ENCODE data around the gene WDR6. TPM values are rescaled to one million over a fixed set of nuclear protein-coding genes. Genes with fewer than 3 reads are reported as not detected.

WDR6 gene
- total RNA-seq, 2 donors from 2014 or later, result 140 to 173 TPM

DNA sequence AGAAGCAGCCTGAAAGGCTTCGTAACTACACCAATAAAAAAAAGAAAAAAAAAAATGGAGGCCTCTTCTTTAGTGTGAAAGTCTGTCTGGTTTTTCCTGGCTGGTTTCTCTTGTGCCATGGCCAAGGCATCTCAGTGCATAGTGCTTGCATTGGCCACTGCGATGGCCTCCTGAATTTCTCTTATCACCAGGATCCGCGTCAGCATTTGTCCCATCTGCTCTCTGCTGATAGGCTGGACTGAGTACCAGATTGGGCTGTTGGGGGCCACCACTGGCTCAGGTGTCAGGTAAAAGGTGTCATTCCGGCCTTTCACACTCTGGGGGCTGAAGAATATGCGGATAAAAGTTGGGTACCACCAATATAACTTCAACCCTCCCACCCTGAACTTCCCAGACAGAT, 23.1 kb downstream of the WDR6 start:
- H3K9me3 Mint-ChIP-seq, result no peaks in the 10 kb centered on the region
- H3K27ac Mint-ChIP-seq, result peak overlapping the region; percentile 44 to 60
- ATAC-seq, result no peak

DNA sequence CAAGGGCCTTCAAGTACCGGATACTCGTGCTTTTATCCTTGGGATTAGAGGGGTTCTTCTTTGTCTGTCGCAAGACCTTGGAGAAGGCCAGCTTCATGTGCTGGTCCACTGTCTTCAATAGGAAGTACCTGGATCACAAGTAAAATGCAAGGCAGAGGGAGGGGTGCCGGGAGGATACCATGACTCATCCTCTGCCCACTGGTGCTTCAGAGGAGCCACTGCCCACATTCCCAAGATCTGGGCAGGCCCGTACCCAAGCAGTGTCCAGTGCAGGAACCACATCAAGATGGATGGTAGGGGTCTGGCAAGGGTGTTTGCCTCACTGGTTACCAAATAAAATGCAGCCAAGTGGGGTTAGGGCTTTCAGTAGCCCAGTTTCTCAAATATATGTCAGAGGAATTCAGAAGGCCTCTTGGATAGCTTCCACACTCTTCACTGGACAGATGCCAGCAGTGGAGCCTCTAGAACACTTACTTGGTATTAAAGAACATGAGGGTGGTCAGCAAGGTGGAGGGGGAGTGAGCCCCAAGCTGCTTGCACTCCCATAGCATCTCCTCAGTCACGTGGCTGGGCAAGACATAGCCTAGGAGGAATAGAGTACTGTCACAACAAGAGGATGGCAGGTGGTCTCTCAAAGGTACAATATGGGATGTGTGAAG, 25.6 kb downstream of the WDR6 start:
- Mint-ChIP-seq H3K27ac (no peak overlapping the region), H3K36me3 (peaks cover 16 to 23% of the 10 kb centered on the region in 2 donors), H3K9me3 (no peaks in the 10 kb centered on the region)
- ATAC-seq (no peak), DNase-seq (ENCODE audit: low spot score in 2 of 2) (no peak)

More for the DNA sequence above, 23.1 kb downstream of the WDR6 start:
- H3K36me3 Mint-ChIP-seq, result peaks cover 41 to 47% of the 10 kb centered on the region in 2 donors
- no peak for DNase-seq (ENCODE audit: low spot score in 2 of 2)

DNA sequence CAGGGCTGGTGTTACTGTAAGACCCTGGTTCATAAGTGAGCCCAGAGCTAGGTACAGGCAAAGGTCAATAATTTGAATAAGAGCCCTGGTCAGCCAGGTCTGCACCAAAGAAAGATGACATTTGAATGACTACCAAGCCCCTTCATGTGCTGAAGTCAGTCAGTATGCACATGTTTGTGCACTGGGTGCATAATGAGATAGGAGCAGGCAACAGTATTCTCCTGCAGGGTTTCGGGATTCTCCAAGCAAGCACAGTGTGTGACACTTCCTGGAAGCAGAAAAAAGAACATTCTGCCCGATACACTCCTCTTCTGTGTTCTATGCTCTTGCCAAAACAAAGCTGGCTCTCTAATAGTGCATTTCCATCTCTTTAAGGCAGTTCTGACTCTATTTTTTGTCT, 27.5 kb downstream of the WDR6 start:
- ATAC-seq (no peak), DNase-seq (ENCODE audit: low spot score in 2 of 2) (no peak)
- no peaks in the 10 kb centered on the region for H3K9me3 Mint-ChIP-seq
- H3K27ac Mint-ChIP-seq, result peak overlapping the region in 1 of 2 donors; percentile 66
- H3K36me3 Mint-ChIP-seq, result peaks cover 0 to 6% of the 10 kb centered on the region in 2 donors

DNA sequence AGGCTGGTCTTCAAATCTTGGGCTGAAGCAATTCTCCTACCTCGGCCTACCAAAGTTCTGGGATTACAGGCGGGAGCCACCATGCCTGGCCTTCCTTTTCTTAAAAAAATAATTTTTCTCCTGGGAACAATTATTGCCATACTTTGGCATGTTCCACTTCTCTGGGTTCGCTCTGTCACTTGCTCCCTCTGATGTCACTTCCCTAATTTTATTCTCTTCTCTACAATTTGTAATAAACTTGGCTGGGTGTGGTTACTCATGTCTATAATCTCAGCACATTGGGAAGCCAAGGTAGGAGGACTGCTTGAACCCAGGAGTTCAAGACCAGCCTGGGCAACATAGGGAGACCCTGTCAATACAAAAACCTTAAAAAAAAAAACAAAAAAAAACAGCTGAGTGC, 28.1 kb downstream of the WDR6 start:
- Mint-ChIP-seq H3K36me3 (peaks cover 0 to 6% of the 10 kb centered on the region in 2 donors), H3K27ac (peak overlapping the region; percentile 38 to 66), H3K9me3 (no peaks in the 10 kb centered on the region)
- no peak for DNase-seq (ENCODE audit: low spot score in 2 of 2)
- ATAC-seq, result no peak

DNA sequence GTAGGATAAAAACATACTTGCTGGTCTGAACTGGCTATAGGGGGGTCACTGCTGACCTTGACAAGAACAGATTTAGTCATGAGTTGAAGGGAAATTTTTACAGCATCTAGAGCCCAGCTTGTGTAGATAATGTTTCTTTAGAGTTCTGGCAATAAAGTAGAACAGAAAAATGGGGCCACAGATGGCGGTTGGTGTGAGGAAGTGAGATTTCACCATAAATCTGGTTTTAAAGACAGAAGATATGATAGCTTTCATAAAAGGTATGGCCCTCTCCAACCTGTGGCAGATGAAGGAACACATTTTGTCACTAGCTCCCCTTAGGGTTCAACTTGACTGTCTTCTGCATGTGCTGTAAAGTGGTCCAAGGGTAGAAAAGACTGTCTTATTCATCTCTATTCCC, 46.4 kb downstream of the WDR6 start:
- Mint-ChIP-seq H3K9me3 (no peaks in the 10 kb centered on the region), H3K27ac (no peak overlapping the region), H3K36me3 (peaks cover 14 to 15% of the 10 kb centered on the region in 2 donors)
- DNase-seq (ENCODE audit: low spot score in 2 of 2) (no peak), ATAC-seq (no peak)

DNA sequence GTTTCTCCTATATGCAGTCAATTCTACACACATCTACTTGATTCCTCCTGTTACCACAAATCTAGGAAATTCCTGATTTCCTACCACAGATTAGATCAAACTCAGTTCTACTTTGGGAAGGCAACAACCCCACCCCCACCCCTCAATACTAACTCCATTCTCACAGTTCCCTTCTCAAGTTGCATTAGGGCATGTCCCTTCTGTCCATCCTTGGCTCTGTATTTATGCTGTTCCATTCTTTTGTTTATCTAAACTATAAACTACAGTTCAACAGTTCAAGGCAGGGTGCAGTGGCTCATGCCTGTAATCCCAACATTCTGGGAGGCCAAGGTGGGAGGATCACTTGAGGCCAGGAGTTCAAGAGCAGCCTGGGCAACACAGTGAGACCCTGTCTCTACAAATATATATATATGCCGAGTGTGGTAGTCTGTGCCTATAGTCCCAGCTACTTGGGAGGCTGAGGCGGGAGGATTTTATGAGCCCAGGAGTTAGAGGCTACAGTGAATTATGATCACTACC, 47.2 kb downstream of the WDR6 start:
- H3K27ac Mint-ChIP-seq, result no peak overlapping the region
- ATAC-seq (no peak), DNase-seq (ENCODE audit: low spot score in 2 of 2) (no peak)
- H3K36me3 Mint-ChIP-seq, result peaks cover 14 to 15% of the 10 kb centered on the region in 2 donors
- no peaks in the 10 kb centered on the region for H3K9me3 Mint-ChIP-seq

DNA sequence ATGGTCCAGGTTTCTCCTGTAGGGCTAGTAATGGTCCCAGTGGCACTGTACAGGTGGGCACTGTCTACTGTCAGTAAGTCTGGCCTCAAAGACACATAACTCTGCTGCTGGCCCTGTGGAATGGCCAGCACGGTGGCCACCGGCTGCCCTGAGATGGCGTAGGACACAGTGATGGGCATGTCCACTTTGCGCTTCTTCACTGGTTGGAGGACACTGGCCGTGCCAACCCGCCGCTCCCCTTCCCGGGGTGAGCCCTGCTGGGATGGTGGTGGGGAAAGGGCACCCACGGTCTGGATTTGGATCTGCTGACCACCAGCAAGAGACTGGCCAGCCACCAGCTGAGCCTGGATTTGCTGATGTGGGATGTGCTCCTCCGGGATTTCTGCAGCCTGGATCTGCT, 50.1 kb downstream of the WDR6 start:
- Mint-ChIP-seq H3K9me3 (no peaks in the 10 kb centered on the region), H3K36me3 (peaks cover 8 to 18% of the 10 kb centered on the region in 2 donors), H3K27ac (no peak overlapping the region)
- no peak for DNase-seq (ENCODE audit: low spot score in 2 of 2)
- ATAC-seq, result no peak

DNA sequence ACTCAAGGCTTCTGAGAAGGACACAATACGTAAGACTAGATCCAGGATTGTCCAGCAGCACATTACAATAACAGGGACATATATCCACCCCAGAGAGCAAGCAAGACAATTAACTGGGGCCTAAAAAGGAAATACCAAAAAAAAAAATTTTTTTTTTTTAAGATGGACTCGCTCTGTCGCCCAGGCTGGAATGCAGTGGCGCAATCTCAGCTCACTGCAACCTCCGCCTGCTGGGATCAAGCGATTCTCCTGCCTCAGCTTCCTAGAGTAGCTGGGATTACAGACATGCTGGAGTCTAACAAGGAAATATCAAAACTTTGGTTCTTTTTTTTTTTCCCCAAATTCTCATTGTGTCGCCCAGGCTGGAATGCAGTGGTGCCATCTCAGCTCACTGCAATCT, 50.8 kb downstream of the WDR6 start:
- DNase-seq (ENCODE audit: low spot score in 2 of 2), result no peak
- peaks cover 8 to 18% of the 10 kb centered on the region in 2 donors for H3K36me3 Mint-ChIP-seq
- ATAC-seq, result no peak

More for the DNA sequence above, 50.8 kb downstream of the WDR6 start:
- Mint-ChIP-seq H3K9me3 (no peaks in the 10 kb centered on the region), H3K27ac (no peak overlapping the region)

Other genes with a start within 250 kb of the WDR6 start
- gene PRKAR2A, start 159.5 kb upstream of the WDR6 start, total RNA-seq, result 10 to 100 TPM; 13.9 to 25.6 TPM
- gene SLC25A20, start 108.5 kb upstream of the WDR6 start, total RNA-seq, result 10 to 100 TPM; 18.3 to 20.5 TPM
- 100 to 1,000 TPM; 116 to 127 TPM for gene ARIH2, start 88.5 kb upstream of the WDR6 start, total RNA-seq
- 10 to 100 TPM; 24.3 to 33.3 TPM for gene P4HTM, start 17.1 kb upstream of the WDR6 start, total RNA-seq
- gene DALRD3, start 11.2 kb downstream of the WDR6 start, total RNA-seq, result 10 to 100 TPM; 22.9 to 27.1 TPM
- gene NDUFAF3, start 14.7 kb downstream of the WDR6 start, total RNA-seq, result 10 to 100 TPM; 60.3 to 80.8 TPM
- 100 to 1,000 TPM; 538 to 637 TPM for gene IMPDH2, start 22.0 kb downstream of the WDR6 start, total RNA-seq
- 100 to 1,000 TPM; 126 to 150 TPM for gene QRICH1, start 86.7 kb downstream of the WDR6 start, total RNA-seq
- gene QARS1, start 97.4 kb downstream of the WDR6 start, total RNA-seq, result 100 to 1,000 TPM; 268 to 378 TPM
- 10 to 100 TPM; 40.8 to 46.7 TPM for gene USP19, start 113.4 kb downstream of the WDR6 start, total RNA-seq
- gene LAMB2, start 125.7 kb downstream of the WDR6 start, total RNA-seq, result 1 to 10 TPM in 1 of 2 donors, not detected in 1; 1.4 TPM
- 10 to 100 TPM; 10.2 to 20.3 TPM for gene CCDC71, start 158.9 kb downstream of the WDR6 start, total RNA-seq
- gene KLHDC8B, start 164.2 kb downstream of the WDR6 start, total RNA-seq, result 1 to 10 TPM; 3.1 to 4.9 TPM

All from activated naive CD4-positive, alpha-beta T cell treated with anti-CD3 and anti-CD28 coated beads, Interleukin-2, amount 50 U/mL, for 72 hours (primary cell).